GM21576 (cell line): Measurements from ENCODE around the gene JAML.
"Not testable (repeated sequence)": the region's sequence is repeated elsewhere in the genome, so short reads cannot be mapped to it uniquely, and the experiment has no call there.

Experiments
- ATAC-seq: cut with Tn5 transposase; IDR thresholded peaks from one replicate; pipeline ENCODE4 v1.9.1; 2021; ENCODE audit warnings: mild to moderate bottlenecking, moderate library complexity; ENCODE audit not compliant: unreplicated experiment

JAML gene

DNA sequence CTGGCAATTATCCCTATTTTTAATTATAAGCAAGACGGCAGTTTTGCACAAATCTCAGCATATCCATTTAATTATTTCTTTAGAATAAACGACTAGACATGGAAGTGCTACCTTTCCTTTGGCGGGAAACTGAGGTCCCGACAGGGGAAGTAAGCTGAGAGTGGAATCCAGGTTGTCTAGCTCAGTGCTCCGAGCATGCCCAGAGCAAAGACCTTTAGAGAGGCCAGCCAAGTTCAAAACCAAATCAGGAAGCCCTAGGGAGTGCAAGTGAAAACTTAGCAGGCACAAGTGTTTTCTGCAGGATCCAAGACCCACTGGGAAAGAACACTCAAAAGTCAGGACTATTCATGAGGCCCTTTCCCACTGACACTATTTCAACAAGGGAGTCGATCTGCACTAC is 25.7 kb downstream of the JAML start:
- ATAC-seq, result no peak

DNA sequence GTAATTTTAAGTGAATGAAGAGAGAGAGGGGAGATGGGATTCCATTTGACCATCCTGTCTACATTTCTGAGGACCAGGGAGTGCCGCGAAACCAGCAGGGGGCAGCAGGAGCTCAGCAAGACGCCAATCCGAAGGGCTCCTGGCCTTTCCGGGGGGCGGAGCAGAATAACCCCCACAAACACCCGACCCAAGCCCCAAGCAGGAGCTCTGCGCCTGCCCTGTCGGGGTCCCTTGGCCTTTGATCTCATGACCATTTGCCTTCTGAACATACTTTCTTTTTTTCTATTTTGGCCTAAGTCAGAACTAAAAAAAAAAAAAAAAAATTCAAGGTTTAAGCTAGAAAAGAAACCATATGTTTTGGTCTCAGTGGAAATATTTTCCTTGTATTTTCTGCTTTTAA is 26.4 kb downstream of the JAML start:
- no peak for ATAC-seq

DNA sequence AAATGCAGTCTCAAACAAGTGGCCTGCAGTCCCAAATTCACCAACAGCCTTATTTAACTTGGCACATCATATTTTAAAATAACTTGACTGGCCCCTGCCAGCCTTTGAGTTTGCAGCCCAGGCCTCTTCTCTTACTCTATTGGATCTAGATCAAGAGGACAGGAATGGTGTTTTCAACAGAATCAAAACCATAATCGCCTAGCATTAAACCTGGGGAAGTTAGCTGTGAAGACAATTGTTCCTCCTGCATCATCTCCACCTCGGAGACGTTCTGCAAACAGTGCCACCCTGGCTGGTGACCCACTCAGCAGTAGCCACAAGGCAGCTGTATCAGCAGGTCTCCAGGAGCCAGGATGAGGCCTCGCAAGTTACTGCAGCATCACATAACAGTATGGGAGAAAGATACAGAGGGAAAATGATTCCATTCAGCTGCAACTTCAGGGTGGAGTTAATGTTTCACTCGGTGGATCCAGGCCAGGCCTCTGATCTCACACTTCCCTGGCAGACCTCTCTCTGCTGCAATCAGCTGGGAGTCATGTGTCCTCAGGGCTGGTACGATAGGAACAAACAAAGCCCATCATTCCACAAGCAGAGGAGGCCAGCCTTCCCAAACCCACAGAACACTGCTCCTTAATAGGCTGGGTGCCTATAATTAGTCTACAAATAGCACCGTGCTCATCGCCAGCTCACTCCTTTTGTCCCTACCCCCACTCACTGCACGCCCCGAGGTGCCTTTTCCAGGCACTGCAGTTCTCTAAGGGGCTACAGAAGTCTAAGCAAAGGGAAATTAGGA is 29.8 kb downstream of the JAML start:
- no peak for ATAC-seq

DNA sequence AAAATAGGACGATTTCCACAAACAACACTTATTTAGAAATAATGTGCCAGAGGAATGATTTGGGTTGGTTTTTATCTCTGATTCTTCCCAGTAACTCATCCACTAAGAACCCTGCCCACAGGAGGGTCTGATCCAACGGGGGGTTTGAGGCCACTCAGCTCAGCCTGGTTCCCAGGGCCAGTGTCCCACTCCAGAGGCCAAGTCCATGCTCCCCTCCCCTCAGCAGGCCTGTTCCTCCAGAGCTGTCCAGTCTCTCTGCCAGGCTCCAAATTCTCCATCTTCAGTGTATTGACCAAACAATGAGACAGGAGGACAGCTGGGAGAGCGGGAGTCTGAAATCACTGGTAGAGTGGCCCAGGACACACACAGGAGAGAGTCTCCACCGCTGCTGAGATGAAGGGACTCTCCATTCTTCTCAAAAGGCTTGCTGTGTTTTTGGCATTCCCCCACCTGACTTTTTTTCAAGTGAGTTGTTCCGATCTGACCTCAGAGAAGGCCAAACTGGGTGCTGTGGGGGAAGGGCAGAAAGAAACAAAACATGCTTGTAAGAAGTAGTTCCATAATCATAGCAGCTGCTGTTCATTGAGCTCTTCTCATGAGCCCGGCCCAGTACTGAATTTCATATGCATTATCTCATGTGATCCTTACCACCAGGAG is 30.8 kb downstream of the JAML start:
- ATAC-seq, result no peak

DNA sequence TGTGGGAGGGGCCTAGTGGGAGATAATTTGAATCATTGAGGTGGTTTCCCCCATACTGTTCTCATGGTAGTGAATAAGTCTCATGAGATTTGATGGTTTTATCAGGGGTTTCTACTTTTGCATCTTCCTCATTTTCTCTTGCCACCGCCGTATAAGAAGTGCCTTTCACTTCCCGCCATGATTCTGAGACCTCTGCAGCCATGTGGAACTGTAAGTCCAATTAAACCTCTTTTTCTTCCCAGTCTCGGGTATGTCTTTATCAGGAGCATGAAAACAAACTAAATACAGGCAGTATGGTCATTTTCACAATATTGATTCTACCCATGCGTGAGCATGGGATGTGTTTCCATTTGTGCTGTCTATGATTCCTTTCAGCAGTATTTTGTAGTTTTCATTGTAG is 32.0 kb downstream of the JAML start:
- ATAC-seq, result not testable (repeated sequence)

- ATAC-seq, result not testable (repeated sequence)
Observed at GRCh38 chr11:118190942-118191506, 33.8 kb downstream of the JAML start.

GRCh38 chr11:118186346-118187107 is 38.3 kb downstream of the JAML start:
- no peak for ATAC-seq

DNA sequence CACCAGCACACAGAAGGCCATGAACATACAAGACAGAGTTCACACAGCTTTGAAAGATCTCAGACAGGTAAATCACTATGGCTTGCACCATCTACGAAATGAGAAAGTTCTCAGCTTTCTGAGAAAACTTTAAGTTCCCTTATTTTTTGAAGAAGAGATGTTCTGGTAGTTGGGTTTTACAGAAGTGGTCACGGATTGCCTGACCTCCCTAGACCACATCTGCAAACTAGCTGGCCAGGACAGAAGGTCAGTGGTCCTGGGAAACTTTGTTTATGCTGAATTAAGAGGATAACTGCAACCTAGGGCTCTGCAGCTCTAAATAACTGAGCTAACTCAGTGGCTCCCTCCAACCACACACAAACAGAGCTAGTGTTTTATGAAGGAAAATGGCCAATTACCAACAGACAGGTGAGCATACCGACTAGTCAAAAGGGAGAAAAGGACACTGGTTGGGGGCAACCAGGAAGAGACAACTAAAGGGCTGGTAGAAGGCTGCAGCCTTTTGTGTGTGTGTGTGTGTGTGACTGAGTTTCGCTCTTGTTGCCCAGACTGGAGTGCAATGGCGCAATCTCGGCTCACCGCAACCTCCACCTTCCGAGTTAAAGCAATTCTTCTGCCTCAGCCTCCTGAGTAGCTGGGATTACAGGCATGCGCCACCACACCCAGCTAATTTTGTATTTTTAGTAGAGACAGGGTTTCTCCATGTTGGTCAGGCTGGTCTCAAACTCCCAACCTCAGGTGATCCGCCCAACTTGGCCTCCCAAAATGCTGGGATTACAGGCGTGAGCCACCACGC is 39.8 kb downstream of the JAML start:
- ATAC-seq, result no peak

- not testable (repeated sequence) for ATAC-seq
Observed at GRCh38 chr11:118183691-118184090, 41.1 kb downstream of the JAML start.

- no peak for ATAC-seq
Observed at GRCh38 chr11:118180300-118180703, 44.5 kb downstream of the JAML start.

DNA sequence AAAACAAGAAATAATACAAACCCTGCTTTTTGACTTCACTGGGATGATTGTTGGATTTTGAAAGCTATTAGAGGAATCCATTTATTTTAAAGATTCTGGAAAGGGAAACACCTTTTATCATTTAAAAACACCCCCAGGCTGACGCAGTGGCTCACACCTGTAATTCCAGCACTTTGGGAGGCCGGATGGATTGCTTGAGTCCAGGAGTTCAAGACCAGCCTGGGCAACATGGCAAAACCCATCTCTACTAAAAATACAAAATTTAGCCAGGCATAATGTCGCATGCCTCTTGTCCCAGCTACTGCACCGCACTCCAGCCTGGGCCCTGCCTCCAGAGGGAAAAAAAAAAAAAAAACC is 48.1 kb downstream of the JAML start:
- no peak for ATAC-seq

DNA sequence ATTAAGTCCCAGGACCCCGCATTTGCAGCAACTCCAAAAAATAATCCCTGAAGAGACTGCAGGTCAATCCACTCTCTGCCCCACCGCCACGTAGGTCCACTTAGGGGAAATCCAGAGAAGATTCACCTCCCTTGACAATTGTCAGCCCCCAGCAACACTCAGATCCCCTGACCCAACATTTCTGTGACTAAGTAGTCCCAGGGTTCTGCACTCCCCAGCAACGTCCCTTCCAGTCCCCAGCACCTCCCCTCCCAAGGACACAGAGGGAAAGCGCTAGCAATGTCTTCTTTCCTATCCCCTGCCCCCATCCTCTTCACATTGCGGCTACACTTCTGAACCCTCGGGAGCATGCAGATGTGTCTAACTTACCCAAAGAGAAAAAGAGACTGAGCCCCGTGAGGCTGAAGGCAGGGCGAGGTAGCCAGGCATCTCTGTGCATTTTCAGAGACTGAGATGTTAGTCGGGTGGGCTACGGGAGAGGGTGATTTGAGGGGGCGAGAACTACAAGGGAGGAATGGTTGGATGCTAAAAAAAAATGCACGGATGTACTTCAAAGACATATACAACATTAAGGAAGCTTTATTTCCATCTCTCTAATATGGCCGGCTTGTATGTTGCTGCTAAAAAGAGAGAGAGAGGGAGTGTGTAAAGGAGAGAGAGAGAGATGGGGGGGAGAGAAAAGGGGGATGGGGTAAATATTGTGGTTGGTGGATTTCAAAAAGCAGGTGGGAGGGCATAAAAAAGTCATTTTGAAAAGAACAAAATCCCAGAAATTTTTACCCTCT is 48.6 kb downstream of the JAML start, which contains the start of gene SCN2B:
Gene SCN2B, minus strand, starts transcription at position 647 of the 785 bp plus-strand sequence. Its CDS starts 208 bp downstream, at position 439.
- no peak for ATAC-seq

- ATAC-seq, result no peak
Observed at GRCh38 chr11:118175031-118175992, 49.5 kb downstream of the JAML start.

- ATAC-seq, result no peak
Observed at GRCh38 chr11:118174006-118174567, 50.7 kb downstream of the JAML start.

- no peak for ATAC-seq
Observed at GRCh38 chr11:118172356-118172755, 52.5 kb downstream of the JAML start.

DNA sequence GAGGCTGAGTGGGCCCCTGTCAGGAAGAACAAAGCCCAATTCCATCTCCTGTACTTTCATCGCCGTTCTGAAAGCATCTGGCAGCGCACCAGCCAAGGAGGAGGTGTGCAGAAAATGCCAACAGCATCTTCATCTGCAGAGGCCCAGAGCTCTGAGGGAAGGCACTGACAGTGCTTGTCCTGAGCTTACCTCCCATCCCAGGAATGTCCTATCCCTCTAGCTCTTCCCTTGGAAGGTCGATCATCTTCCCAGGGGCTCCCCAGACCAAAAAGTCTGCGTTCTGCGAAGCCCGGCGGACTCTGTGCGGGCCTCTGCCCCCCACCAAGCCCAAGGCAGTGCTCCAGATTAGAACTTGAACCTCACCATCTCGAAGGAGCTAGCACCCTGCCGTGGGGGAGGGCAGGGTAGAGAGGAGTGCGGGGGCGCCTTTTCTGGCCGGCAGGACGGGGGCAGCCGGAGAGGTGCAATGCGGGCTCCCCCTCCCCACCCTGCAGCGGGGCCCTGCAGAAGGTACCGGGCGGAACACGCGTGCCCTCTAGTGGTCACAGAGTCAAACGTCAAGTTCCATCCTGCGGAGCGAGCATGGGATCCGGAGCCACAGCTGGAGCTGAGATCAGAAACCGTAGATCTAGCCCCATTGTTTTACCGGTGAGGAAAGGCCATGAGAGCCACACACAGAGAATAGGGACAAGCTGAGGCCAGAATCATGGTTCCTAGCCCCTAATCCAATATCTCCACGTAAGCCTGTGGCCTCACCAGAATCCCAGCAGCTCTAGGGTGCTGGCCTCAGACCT is 53.3 kb downstream of the JAML start:
- ATAC-seq, result no peak

DNA sequence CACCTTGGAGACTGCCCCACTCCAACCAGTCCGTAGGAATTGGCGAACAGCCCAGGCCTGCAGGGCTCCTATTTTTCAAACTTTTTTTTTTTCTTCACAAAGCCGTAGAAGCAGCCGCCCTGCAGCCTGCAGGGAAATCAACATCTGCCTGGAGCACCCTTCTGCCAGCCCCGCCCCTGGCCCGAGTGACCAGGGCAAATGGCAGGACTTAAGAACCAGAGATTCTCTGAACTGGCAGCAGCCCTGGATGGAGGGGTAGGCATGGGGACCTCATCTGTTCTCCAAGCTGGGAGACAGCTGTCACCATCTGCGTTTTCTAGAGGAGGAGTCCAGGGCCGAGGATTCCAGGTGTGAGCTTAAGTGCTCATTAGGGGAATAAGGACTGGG is 53.9 kb downstream of the JAML start:
- ATAC-seq, result no peak

DNA sequence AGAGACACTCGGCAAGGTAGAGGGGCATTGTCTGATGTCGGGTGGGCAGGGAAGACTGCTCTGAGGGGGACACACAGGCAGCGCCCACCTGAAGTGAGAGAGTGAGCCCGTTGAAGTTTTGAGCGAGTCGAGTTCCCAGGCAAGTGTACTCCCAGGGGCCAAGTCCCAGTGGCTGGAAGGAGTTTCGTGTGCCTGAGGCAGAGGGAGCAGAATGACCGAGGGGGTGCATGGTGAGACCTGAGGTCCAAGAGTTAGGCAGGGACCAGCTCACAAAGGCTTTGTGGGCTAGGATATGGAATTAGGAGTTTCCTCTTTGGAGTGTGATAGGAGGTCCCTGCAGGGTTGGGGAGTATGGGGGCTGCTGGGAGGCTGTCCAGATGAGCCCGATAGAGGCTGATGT is 54.6 kb downstream of the JAML start:
- ATAC-seq, result no peak
